ENCODE data around the gene PPP1R27.

PPP1R27 gene

GRCh38 chr17:81805707-81806460 lies 29.0 kb downstream of the PPP1R27 start:
- ATAC-seq (ENCODE audit: insufficient read depth, low read depth) (no peak), DNase-seq (no peak)
- Histone ChIP-seq H3K9ac (ENCODE audit: low read depth, low read length) (no peak overlapping the region), H3K9me3 (ENCODE audit: insufficient read depth, low read length, severe bottlenecking) (no peaks in the 10 kb centered on the region), H3K4me2 (ENCODE audit: insufficient read depth, low read length) (no peak overlapping the region), H3K36me3 (ENCODE audit: insufficient read depth, low read length) (no peaks in the 10 kb centered on the region), H3K27me3 (ENCODE audit: insufficient read depth, low read length, poor library complexity) (no peaks in the 10 kb centered on the region), H2AFZ (ENCODE audit: low read depth, low read length) (no peak overlapping the region), H3K27ac (ENCODE audit: low read length) (no peak overlapping the region), H4K20me1 (ENCODE audit: insufficient read depth, low read length) (0 out of 2 replicates have a peak, but pooled peaks cover 3% of the 10 kb centered on the region), H3K4me1 (ENCODE audit: insufficient read depth, low read length) (no peaks in the 10 kb centered on the region), H3K4me3 (ENCODE audit: low read depth in 1 of 2, low read length in 2 of 2) (no peak overlapping the region), H3K79me2 (ENCODE audit: insufficient read depth, low read length) (no peaks in the 10 kb centered on the region)
- TF ChIP-seq CTCF (IDR thresholded peaks at IDR 0.05; ENCODE audit: borderline replicate concordance, extremely low read depth, low read length, poor library complexity, severe bottlenecking) (no peak), EZH2 (IDR thresholded peaks at IDR 0.05; ENCODE audit: borderline replicate concordance, low read depth, low read length, severe bottlenecking) (no peak)

- Histone ChIP-seq H4K20me1 (ENCODE audit: insufficient read depth, low read length) (0 out of 2 replicates have a peak, but pooled peaks cover 3% of the 10 kb centered on the region), H3K79me2 (ENCODE audit: insufficient read depth, low read length) (no peaks in the 10 kb centered on the region), H3K4me1 (ENCODE audit: insufficient read depth, low read length) (peaks cover 8% of the 10 kb centered on the region; the same call in 1 of the 2 replicates), H3K9me3 (ENCODE audit: insufficient read depth, low read length, severe bottlenecking) (no peaks in the 10 kb centered on the region), H3K9ac (ENCODE audit: low read depth, low read length) (no peak overlapping the region), H3K36me3 (ENCODE audit: insufficient read depth, low read length) (no peaks in the 10 kb centered on the region), H3K27ac (ENCODE audit: low read length) (no peak overlapping the region), H3K4me2 (ENCODE audit: insufficient read depth, low read length) (no peak overlapping the region), H3K4me3 (ENCODE audit: low read depth in 1 of 2, low read length in 2 of 2) (no peak overlapping the region), H2AFZ (ENCODE audit: low read depth, low read length) (no peak overlapping the region), H3K27me3 (ENCODE audit: insufficient read depth, low read length, poor library complexity) (no peaks in the 10 kb centered on the region)
- no peak for DNase-seq
- no peak for TF ChIP-seq EZH2 (IDR thresholded peaks at IDR 0.05; ENCODE audit: borderline replicate concordance, low read depth, low read length, severe bottlenecking)
- no peak for TF ChIP-seq CTCF (IDR thresholded peaks at IDR 0.05; ENCODE audit: borderline replicate concordance, extremely low read depth, low read length, poor library complexity, severe bottlenecking)
- ATAC-seq (ENCODE audit: insufficient read depth, low read depth): no peak
These were observed 30.1 kb downstream of the PPP1R27 start for GRCh38 chr17:81804559-81805399.

- H3K79me2 ChIP-seq (ENCODE audit: insufficient read depth, low read length): no peaks in the 10 kb centered on the region
- H3K36me3 ChIP-seq (ENCODE audit: insufficient read depth, low read length): no peaks in the 10 kb centered on the region
- no peaks in the 10 kb centered on the region for H3K27me3 ChIP-seq (ENCODE audit: insufficient read depth, low read length, poor library complexity)
- H4K20me1 ChIP-seq (ENCODE audit: insufficient read depth, low read length): 0 out of 2 replicates have a peak, but pooled peaks cover 3% of the 10 kb centered on the region
- TF ChIP-seq EZH2 (IDR thresholded peaks at IDR 0.05; ENCODE audit: borderline replicate concordance, low read depth, low read length, severe bottlenecking): no peak
- TF ChIP-seq CTCF (IDR thresholded peaks at IDR 0.05; ENCODE audit: borderline replicate concordance, extremely low read depth, low read length, poor library complexity, severe bottlenecking): no peak
- H3K4me1 ChIP-seq (ENCODE audit: insufficient read depth, low read length): peaks cover 8% of the 10 kb centered on the region; the same call in 1 of the 2 replicates
- H3K9me3 ChIP-seq (ENCODE audit: insufficient read depth, low read length, severe bottlenecking): no peaks in the 10 kb centered on the region
- H3K9ac ChIP-seq (ENCODE audit: low read depth, low read length): no peak within 1 kb of the TSS
- ATAC-seq (ENCODE audit: insufficient read depth, low read depth) (no peak), DNase-seq (no peak)
- H2AFZ ChIP-seq (ENCODE audit: low read depth, low read length): no peak within 1 kb of the TSS
- H3K4me2 ChIP-seq (ENCODE audit: insufficient read depth, low read length): no peak within 1 kb of the TSS
- no peak within 1 kb of the TSS for H3K27ac ChIP-seq (ENCODE audit: low read length)
- H3K4me3 ChIP-seq (ENCODE audit: low read depth in 1 of 2, low read length in 2 of 2): no peak within 1 kb of the TSS
These were observed 30.9 kb downstream of the PPP1R27 start, which contains the start of gene GCGR for GRCh38 chr17:81803728-81804558. Gene GCGR (plus strand): TSS chr17:81804150. CDS start chr17:81809019, 4,869 bp downstream.

Measured in DND-41 (cell line).